Parathyroid adenoma (tissue), 2 donors: Measurements from ENCODE around the gene CCSAP.

ENCODE experiments used
- H2AFZ ChIP-seq: fragments of 300-600 bp; sonication (generic); one replicate; pipeline ENCODE4 v1.7.0; 2017; ENCODE audit warnings: antibody characterized with exemption, mild to moderate bottlenecking
- H3K27ac ChIP-seq: fragments of 300-600 bp; sonication (generic); one replicate; pipeline ENCODE4 v1.7.0; 2017
- H3K27me3 ChIP-seq: fragments of 300-600 bp; sonication (generic); one replicate; pipeline ENCODE4 v1.7.0; 2017; ENCODE audit warnings: low read length; ENCODE audit not compliant: control insufficient read depth, insufficient read depth
- H3K36me3 ChIP-seq: fragments of 300-600 bp; sonication (generic); one replicate; pipeline ENCODE4 v1.7.0; 2017; ENCODE audit warnings: low read length; ENCODE audit not compliant: control insufficient read depth, insufficient read depth
- H3K4me1 ChIP-seq: fragments of 300-600 bp; sonication (generic); one replicate; pipeline ENCODE4 v1.7.0; 2017; ENCODE audit warnings: control low read depth
- H3K4me2 ChIP-seq: fragments of 300-600 bp; sonication (generic); one replicate; pipeline ENCODE4 v1.7.0; 2017; ENCODE audit warnings: low read length
- H3K4me3 ChIP-seq: fragments of 300-600 bp; sonication (generic); one replicate; pipeline ENCODE4 v1.7.0; 2017; ENCODE audit warnings: low read depth, low read length
- H3K79me2 ChIP-seq: fragments of 300-600 bp; sonication (generic); one replicate; pipeline ENCODE4 v1.7.0; 2017; ENCODE audit warnings: control low read depth
- H3K9ac ChIP-seq: fragments of 300-600 bp; sonication (generic); one replicate; pipeline ENCODE4 v1.7.0; 2017; ENCODE audit warnings: mild to moderate bottlenecking
- H3K9me3 ChIP-seq: fragments of 300-600 bp; sonication (generic); one replicate; pipeline ENCODE4 v1.7.0; 2017; ENCODE audit warnings: low read length; ENCODE audit not compliant: control insufficient read depth
- TF ChIP-seq, protein P1 (sequence below): fragments of 300-600 bp; sonication (generic); IDR thresholded peaks from one replicate; pipeline ENCODE4 v1.7.0; 2017; ENCODE audit warnings: antibody characterized with exemption, mild to moderate bottlenecking
- donor health status: primary hyperparathyroidism.

The CCSAP gene

GRCh38 chr1:229344937-229345684 lies 2.3 kb upstream of the CCSAP start:
- Histone ChIP-seq H3K4me3 (no peak overlapping the region), H3K4me1 (no peaks in the 10 kb centered on the region), H3K9me3 (no peaks in the 10 kb centered on the region), H3K36me3 (no peaks in the 10 kb centered on the region), H3K27me3 (no peaks in the 10 kb centered on the region), H3K27ac (no peak overlapping the region), H2AFZ (no peak overlapping the region), H3K4me2 (no peak overlapping the region), H3K9ac (no peak overlapping the region), H3K79me2 (no peaks in the 10 kb centered on the region)
- TF ChIP-seq, protein P1, sequence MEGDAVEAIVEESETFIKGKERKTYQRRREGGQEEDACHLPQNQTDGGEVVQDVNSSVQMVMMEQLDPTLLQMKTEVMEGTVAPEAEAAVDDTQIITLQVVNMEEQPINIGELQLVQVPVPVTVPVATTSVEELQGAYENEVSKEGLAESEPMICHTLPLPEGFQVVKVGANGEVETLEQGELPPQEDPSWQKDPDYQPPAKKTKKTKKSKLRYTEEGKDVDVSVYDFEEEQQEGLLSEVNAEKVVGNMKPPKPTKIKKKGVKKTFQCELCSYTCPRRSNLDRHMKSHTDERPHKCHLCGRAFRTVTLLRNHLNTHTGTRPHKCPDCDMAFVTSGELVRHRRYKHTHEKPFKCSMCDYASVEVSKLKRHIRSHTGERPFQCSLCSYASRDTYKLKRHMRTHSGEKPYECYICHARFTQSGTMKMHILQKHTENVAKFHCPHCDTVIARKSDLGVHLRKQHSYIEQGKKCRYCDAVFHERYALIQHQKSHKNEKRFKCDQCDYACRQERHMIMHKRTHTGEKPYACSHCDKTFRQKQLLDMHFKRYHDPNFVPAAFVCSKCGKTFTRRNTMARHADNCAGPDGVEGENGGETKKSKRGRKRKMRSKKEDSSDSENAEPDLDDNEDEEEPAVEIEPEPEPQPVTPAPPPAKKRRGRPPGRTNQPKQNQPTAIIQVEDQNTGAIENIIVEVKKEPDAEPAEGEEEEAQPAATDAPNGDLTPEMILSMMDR = no peak

DNA sequence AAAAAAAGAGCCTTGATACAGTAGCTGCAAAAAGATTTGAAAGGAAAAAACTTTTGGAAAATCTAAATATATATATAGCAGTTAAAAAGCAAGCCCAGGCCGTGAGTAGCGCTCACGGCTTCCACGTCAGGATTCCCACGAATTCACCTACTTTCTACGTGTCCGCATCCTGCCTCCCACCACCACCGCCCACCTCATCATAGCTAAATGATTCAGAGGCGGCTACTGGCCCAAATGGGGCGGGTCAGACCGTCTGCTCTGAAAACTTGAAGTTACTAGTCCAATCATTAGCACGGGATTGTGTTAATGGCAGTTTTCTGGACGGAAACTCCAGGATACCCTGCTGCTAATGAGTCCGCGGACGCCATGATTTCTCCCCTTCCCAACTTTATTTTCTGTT lies 1.3 kb upstream of the CCSAP start:
- Histone ChIP-seq H3K4me2 (no peak overlapping the region), H2AFZ (no peak overlapping the region), H3K27me3 (no peaks in the 10 kb centered on the region), H3K4me3 (no peak overlapping the region), H3K9ac (no peak overlapping the region), H3K9me3 (no peaks in the 10 kb centered on the region), H3K36me3 (no peaks in the 10 kb centered on the region), H3K4me1 (no peaks in the 10 kb centered on the region), H3K79me2 (no peaks in the 10 kb centered on the region), H3K27ac (no peak overlapping the region)
- TF ChIP-seq, protein P1 = no peak

- Histone ChIP-seq H3K9me3 (no peaks in the 10 kb centered on the region), H3K9ac (no peak overlapping the region), H3K4me1 (no peaks in the 10 kb centered on the region), H3K27ac (no peak overlapping the region), H3K27me3 (no peaks in the 10 kb centered on the region), H3K4me3 (peak overlapping the region; percentile 79), H3K79me2 (no peaks in the 10 kb centered on the region), H3K4me2 (peak overlapping the region; percentile 83), H2AFZ (peak overlapping the region; percentile 70), H3K36me3 (no peaks in the 10 kb centered on the region)
- TF ChIP-seq, protein P1 = no peak
These were observed 832 bp downstream of the CCSAP start for GRCh38 chr1:229341774-229342655.

DNA sequence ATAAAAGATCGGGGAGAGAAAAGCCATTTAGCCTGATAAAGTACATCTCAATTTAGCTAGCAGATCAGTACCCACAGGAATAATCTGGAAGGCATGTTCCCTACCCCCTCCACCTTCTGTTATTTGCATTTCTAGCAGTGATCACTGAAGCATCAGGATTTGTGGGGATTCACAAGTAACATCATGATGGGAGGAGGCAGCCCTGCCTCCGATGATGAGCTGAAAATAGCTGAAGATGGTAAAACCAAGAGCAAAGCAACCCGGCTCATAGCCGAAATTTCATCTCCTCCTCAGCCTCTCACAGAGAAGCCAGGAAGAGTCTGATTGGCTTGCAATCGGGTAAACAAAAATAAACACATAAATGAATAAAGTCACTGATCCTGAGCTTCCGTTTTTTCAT lies 2.4 kb downstream of the CCSAP start:
- Histone ChIP-seq H3K4me1 (no peaks in the 10 kb centered on the region), H3K9ac (no peak overlapping the region)
- TF ChIP-seq, protein P1 = no peak

More for the DNA sequence above, 2.4 kb downstream of the CCSAP start:
- no peaks in the 10 kb centered on the region for H3K79me2 ChIP-seq
- H2AFZ ChIP-seq = no peak overlapping the region
- H3K4me2 ChIP-seq = no peak overlapping the region
- no peak overlapping the region for H3K27ac ChIP-seq
- H3K4me3 ChIP-seq = no peak overlapping the region
- no peaks in the 10 kb centered on the region for H3K27me3 ChIP-seq
- no peaks in the 10 kb centered on the region for H3K36me3 ChIP-seq
- H3K9me3 ChIP-seq = no peaks in the 10 kb centered on the region
